HCT116 (cell line): Measurements from ENCODE around the gene PCDH17. TPM values are rescaled to one million over a fixed set of nuclear protein-coding genes. Genes with fewer than 3 reads are reported as not detected.

Experiments used
- ATAC-seq: fragments of 200-7000 bp; cut with Tn5 transposase; 2 replicates; pipeline ENCODE4 v1.9.1; 2020; ENCODE audit warnings: mild to moderate bottlenecking, moderate library complexity
- BruUV-seq: library from RNA; stranded (reverse); fragments of 400-500 nt; replicated peaks from 2 replicates; lab custom pipeline; 2021; lab: Mats Ljungman, UMichigan
- CTCF ChIA-PET: fragments of 300-600 bp; sonication (Branson Sonifier 250); formaldehyde crosslinking; loops from one replicate; lab custom pipeline; 2021; ENCODE audit warnings: antibody characterized with exemption; lab: Charles Lee
- POLR2A ChIA-PET: fragments of 300-600, 350-600 bp; sonication (Branson Sonifier 250); formaldehyde crosslinking; loops from one replicate; lab custom pipeline; 2021; ENCODE audit warnings: antibody characterized with exemption; lab: Charles Lee
- RAD21 ChIA-PET, 2 experiments: fragments of 300-600 bp; sonication (Branson Sonifier 250); formaldehyde crosslinking; loops; one replicate each; lab custom pipeline; 2023; ENCODE audit warnings: low total read pairs in 2 of 2; ENCODE audit not compliant: uncharacterized antibody in 2 of 2, unreplicated experiment in 2 of 2, low non-redundant PET in 1 of 2; lab: Charles Lee
- DNase-seq: peaks from one replicate; pipeline ENCODE4 v3.0.0-alpha.2; 2010; ENCODE audit warnings: low read depth, low spot score
- H2AFZ ChIP-seq: fragments of 200-600 bp; shearing (Covaris generic), sonication (generic); 2 replicates; pipeline ENCODE4 v1.6.1; 2017; ENCODE audit warnings: low read depth, mixed run types, mixed read lengths, antibody characterized with exemption, low read length; ENCODE audit not compliant: poor library complexity, severe bottlenecking
- H3K27ac ChIP-seq: 2 replicates; pipeline ENCODE4 v1.5.1; 2012; ENCODE audit warnings: low read depth, low read length
- H3K27me3 ChIP-seq: fragments of 200-600 bp; sonication (generic); 2 replicates; pipeline ENCODE4 v1.6.1; 2016; ENCODE audit warnings: mixed run types, low read length, mixed read lengths; ENCODE audit not compliant: insufficient read depth
- H3K36me3 ChIP-seq, 2 experiments: fragments of 200-500 bp in 1 of 2; fragments of 200-600 bp in 1 of 2; sonication (Bioruptor generic) in 1 of 2; sonication (generic) in 1 of 2; 2 replicates each; pipeline versions ENCODE4 v1.5.1 to v1.6.1; 2014 to 2016; ENCODE audit warnings: low read length in 2 of 2, inconsistent platforms in 1 of 2, mixed read lengths in 1 of 2, mixed run types in 1 of 2; ENCODE audit not compliant: insufficient read depth in 2 of 2, control insufficient read depth in 1 of 2
- H3K4me1 ChIP-seq, 2 experiments: fragments of 200-600 bp in 1 of 2; sonication (generic) in 1 of 2; 2 replicates each; pipeline versions ENCODE4 v1.5.1 to v1.6.1; 2012 to 2017; ENCODE audit warnings: low read length in 2 of 2, inconsistent platforms in 1 of 2, mild to moderate bottlenecking in 1 of 2, mixed read lengths in 1 of 2, mixed run types in 1 of 2, moderate library complexity in 1 of 2; ENCODE audit not compliant: insufficient read depth in 2 of 2, control insufficient read depth in 1 of 2
- H3K4me2 ChIP-seq: fragments of 200-600 bp; sonication (generic); 2 replicates; pipeline ENCODE4 v1.6.1; 2017; ENCODE audit warnings: mixed run types, low read length, mixed read lengths
- H3K4me3 ChIP-seq, 2 experiments: fragments of 200-600 bp in 1 of 2; sonication (generic) in 1 of 2; replicated peaks in 1 of 2; 2 replicates each; pipeline ENCODE4 v1.5.1; 2011 to 2016; ENCODE audit warnings: low read length in 2 of 2, control low read depth in 1 of 2, low read depth in 1 of 2, mild to moderate bottlenecking in 1 of 2, mixed read lengths in 1 of 2, mixed run types in 1 of 2
- H3K79me2 ChIP-seq: fragments of 200-600 bp; sonication (generic); 2 replicates; pipeline ENCODE4 v1.6.1; 2017; ENCODE audit warnings: mild to moderate bottlenecking, mixed run types, low read length, moderate library complexity, mixed read lengths; ENCODE audit not compliant: insufficient read depth
- H3K9ac ChIP-seq: fragments of 200-600 bp; sonication (generic); 2 replicates; pipeline ENCODE4 v1.6.1; 2016; ENCODE audit warnings: low read length, mixed read lengths
- H3K9me2 ChIP-seq: fragments of 200-600 bp; sonication (generic), shearing (Covaris generic); 2 replicates; pipeline ENCODE4 v1.6.1; 2017; ENCODE audit warnings: mixed run types, mild to moderate bottlenecking, moderate library complexity; ENCODE audit not compliant: insufficient read depth
- H3K9me3 ChIP-seq, 2 experiments: fragments of 200-500 bp in 1 of 2; fragments of 200-600 bp in 1 of 2; sonication (Bioruptor generic) in 1 of 2; sonication (generic) in 1 of 2; 2 replicates each; pipeline ENCODE4 v1.6.1; 2014 to 2017; ENCODE audit warnings: low read length in 2 of 2, mixed read lengths in 2 of 2, inconsistent platforms in 1 of 2, low read depth in 1 of 2, mild to moderate bottlenecking in 1 of 2, mixed run types in 1 of 2, moderate library complexity in 1 of 2; ENCODE audit not compliant: control insufficient read depth in 1 of 2, insufficient read depth in 1 of 2
- H4K20me1 ChIP-seq: fragments of 200-600 bp; sonication (generic), shearing (Covaris generic); 2 replicates; pipeline ENCODE4 v1.6.1; 2017; ENCODE audit warnings: mixed run types, mild to moderate bottlenecking, moderate library complexity; ENCODE audit not compliant: insufficient read depth
- CBX3 ChIP-seq: IDR thresholded peaks from 2 replicates; pipeline ENCODE4 v1.6.1; 2012; ENCODE audit warnings: low read depth
- CEBPB ChIP-seq: IDR thresholded peaks from 2 replicates; pipeline ENCODE4 v1.6.1; 2012; ENCODE audit warnings: low read depth
- EZH2 ChIP-seq: fragments of 200-600 bp; sonication (generic); IDR thresholded peaks from 2 replicates; pipeline ENCODE4 v1.6.1; 2017; ENCODE audit warnings: antibody characterized with exemption, mixed run types
- JUND ChIP-seq: IDR thresholded peaks from 2 replicates; pipeline ENCODE4 v1.6.1; 2012
- MAX ChIP-seq: IDR thresholded peaks from 2 replicates; pipeline ENCODE4 v1.6.1; 2012
- POLR2A ChIP-seq: IDR thresholded peaks from 2 replicates; pipeline ENCODE4 v1.7.0; 2011; ENCODE audit warnings: borderline replicate concordance; ENCODE audit not compliant: insufficient read depth, insufficient read length; ENCODE audit errors: extremely low read depth
- POLR2AphosphoS5 ChIP-seq: IDR thresholded peaks from 2 replicates; pipeline ENCODE4 v1.6.1; 2011; ENCODE audit warnings: mild to moderate bottlenecking, low read depth, low read length, moderate library complexity
- RAD21 ChIP-seq: IDR thresholded peaks from 2 replicates; pipeline ENCODE4 v1.6.1; 2012; ENCODE audit warnings: low read depth, mild to moderate bottlenecking
- REST ChIP-seq: IDR thresholded peaks from 2 replicates; pipeline ENCODE4 v1.6.1; 2012; ENCODE audit warnings: low read depth
- SIN3A ChIP-seq: IDR thresholded peaks from 2 replicates; pipeline ENCODE4 v1.6.1; 2012; ENCODE audit warnings: low read depth
- SP1 ChIP-seq: IDR thresholded peaks from 2 replicates; pipeline ENCODE4 v1.6.1; 2012; ENCODE audit warnings: low read depth
- SRF ChIP-seq: IDR thresholded peaks from 2 replicates; pipeline ENCODE4 v1.6.1; 2012; ENCODE audit warnings: low read depth
- TCF7L2 ChIP-seq: IDR thresholded peaks from 2 replicates; pipeline ENCODE4 v1.7.0; 2011; ENCODE audit warnings: borderline replicate concordance, inconsistent platforms; ENCODE audit not compliant: insufficient read depth, insufficient read length; ENCODE audit errors: extremely low read depth
- YY1 ChIP-seq: IDR thresholded peaks from 2 replicates; pipeline ENCODE4 v1.6.1; 2011; ENCODE audit warnings: low read length, low read depth, moderate library complexity, mild to moderate bottlenecking; ENCODE audit not compliant: insufficient replicate concordance; ENCODE audit errors: extremely low read depth
- ZBTB33 ChIP-seq: IDR thresholded peaks from 2 replicates; pipeline ENCODE4 v1.6.1; 2011; ENCODE audit warnings: mild to moderate bottlenecking, low read length, moderate library complexity; ENCODE audit not compliant: insufficient replicate concordance; ENCODE audit errors: extremely low read depth
- ZFX ChIP-seq: fragments of 450-650 bp; IDR thresholded peaks from 2 replicates; pipeline ENCODE4 v1.6.1; 2017
- intact Hi-C: fragments of 100-400 bp; cut with micrococcal nuclease; formaldehyde crosslinking; loops from 2 replicates; pipeline ENCODE4 v1.10.0; 2022
- total RNA-seq: library from RNA; stranded (reverse); gene quantifications from one replicate; pipeline ENCODE4 v1.2.1, GENCODE V29; 2021; ENCODE audit not compliant: unreplicated experiment
- TF ChIP-seq, protein P1 (sequence below), 3 experiments: fragments of 200-600 bp in 1 of 3; sonication (generic) in 1 of 3; IDR thresholded peaks in 2 of 3; conservative IDR thresholded peaks in 1 of 3; 2 replicates each; pipeline ENCODE4 v1.5.1; 2012 to 2017; ENCODE audit warnings: low read depth in 2 of 3, low read length in 2 of 3, antibody characterized with exemption in 1 of 3, borderline replicate concordance in 1 of 3, control low read depth in 1 of 3, mild to moderate bottlenecking in 1 of 3, mixed read lengths in 1 of 3, mixed run types in 1 of 3, moderate library complexity in 1 of 3; ENCODE audit not compliant: insufficient read depth in 1 of 3

PCDH17 gene
- total RNA-seq, 1 experiment from 2014 or later: 0.02 TPM

DNA sequence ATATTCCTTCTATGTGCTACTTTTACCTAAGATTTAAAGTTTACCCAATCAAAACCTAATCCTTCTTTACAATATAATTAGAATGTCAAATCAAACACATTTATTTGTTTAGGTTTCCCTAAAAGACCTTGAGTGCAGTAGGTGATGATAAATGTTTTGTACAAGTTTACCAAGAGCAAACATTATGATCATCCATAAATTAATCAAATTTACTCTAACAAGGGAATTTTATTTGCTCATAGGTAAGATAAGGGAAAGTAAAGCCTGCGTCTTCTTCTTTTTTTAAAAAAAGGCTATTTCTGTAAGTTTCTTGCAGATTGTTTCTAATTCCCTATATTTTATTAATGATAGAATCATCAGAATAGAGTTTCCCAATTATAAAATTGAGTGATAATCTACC lies 48.0 kb upstream of the PCDH17 start:
- Histone ChIP-seq H3K4me3 (no peak overlapping the region), H2AFZ (no peak overlapping the region)
- no peak for DNase-seq
- RAD21 ChIA-PET: no interaction called here
- BruUV-seq: no TSS peak
- POLR2A ChIA-PET: no interaction called here
- no peak for TF ChIP-seq POLR2A
- no peak for TF ChIP-seq POLR2AphosphoS5
- TF ChIP-seq EZH2: no peak
- TF ChIP-seq JUND: no peak
- TF ChIP-seq REST: no peak
- TF ChIP-seq ZFX: no peak
- TF ChIP-seq SP1: no peak
- TF ChIP-seq SIN3A: no peak
- no peak for TF ChIP-seq CBX3
- no peak for TF ChIP-seq ZBTB33
- no peak for TF ChIP-seq SRF
- TF ChIP-seq, protein P1, sequence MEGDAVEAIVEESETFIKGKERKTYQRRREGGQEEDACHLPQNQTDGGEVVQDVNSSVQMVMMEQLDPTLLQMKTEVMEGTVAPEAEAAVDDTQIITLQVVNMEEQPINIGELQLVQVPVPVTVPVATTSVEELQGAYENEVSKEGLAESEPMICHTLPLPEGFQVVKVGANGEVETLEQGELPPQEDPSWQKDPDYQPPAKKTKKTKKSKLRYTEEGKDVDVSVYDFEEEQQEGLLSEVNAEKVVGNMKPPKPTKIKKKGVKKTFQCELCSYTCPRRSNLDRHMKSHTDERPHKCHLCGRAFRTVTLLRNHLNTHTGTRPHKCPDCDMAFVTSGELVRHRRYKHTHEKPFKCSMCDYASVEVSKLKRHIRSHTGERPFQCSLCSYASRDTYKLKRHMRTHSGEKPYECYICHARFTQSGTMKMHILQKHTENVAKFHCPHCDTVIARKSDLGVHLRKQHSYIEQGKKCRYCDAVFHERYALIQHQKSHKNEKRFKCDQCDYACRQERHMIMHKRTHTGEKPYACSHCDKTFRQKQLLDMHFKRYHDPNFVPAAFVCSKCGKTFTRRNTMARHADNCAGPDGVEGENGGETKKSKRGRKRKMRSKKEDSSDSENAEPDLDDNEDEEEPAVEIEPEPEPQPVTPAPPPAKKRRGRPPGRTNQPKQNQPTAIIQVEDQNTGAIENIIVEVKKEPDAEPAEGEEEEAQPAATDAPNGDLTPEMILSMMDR (IDR thresholded peaks at IDR 0.05 in 2 of 3, conservative IDR thresholded peaks at IDR 0.05 in 1 of 3; ENCODE audit: borderline replicate concordance in 1 of 3, insufficient read depth in 1 of 3, low read depth in 2 of 3, low read length in 2 of 3): no peak
- TF ChIP-seq CEBPB: no peak
- TF ChIP-seq YY1: no peak
- TF ChIP-seq TCF7L2: no peak
- TF ChIP-seq RAD21: no peak
- TF ChIP-seq MAX: no peak
- TF ChIP-seq, all 23 proteins: peak for 0
- Histone ChIP-seq H4K20me1 (no peaks in the 10 kb centered on the region), H3K9me2 (no peaks in the 10 kb centered on the region), H3K27me3 (no peaks in the 10 kb centered on the region), H3K27ac (no peak overlapping the region), H3K4me2 (no peak overlapping the region), H3K9ac (no peak overlapping the region), H3K36me3 (no peaks in the 10 kb centered on the region), H3K9me3 (peaks cover 0 to 25% of the 10 kb centered on the region in 2 experiments; a peak in 2 of 4 replicates), H3K4me1 (no peaks in the 10 kb centered on the region), H3K79me2 (no peaks in the 10 kb centered on the region)
- ATAC-seq: no peak
- CTCF ChIA-PET: no interaction called here
- intact Hi-C loops: no loop called here
